Raji (cell line): ENCODE results near the gene MBNL2.

ENCODE experiments used
- POLR2A ChIP-seq: IDR thresholded peaks from 2 replicates; pipeline ENCODE4 v1.6.1; 2011; ENCODE audit warnings: low read depth, low read length, control low read depth; ENCODE audit not compliant: insufficient read depth

MBNL2 gene

GRCh38 chr13:97307118-97307881 lies 85.2 kb downstream of the MBNL2 start:
- TF ChIP-seq POLR2A, result no peak

- no peak for TF ChIP-seq POLR2A
These were observed 85.9 kb downstream of the MBNL2 start for GRCh38 chr13:97307882-97308624.

- no peak for TF ChIP-seq POLR2A
These were observed 86.7 kb downstream of the MBNL2 start for GRCh38 chr13:97308735-97309429.

- TF ChIP-seq POLR2A, result no peak
These were observed 88.8 kb downstream of the MBNL2 start for GRCh38 chr13:97310809-97311436.

GRCh38 chr13:97311956-97312355 lies 89.8 kb downstream of the MBNL2 start:
- no peak for TF ChIP-seq POLR2A

- no peak for TF ChIP-seq POLR2A
These were observed 91.6 kb downstream of the MBNL2 start for GRCh38 chr13:97313551-97314260.

- TF ChIP-seq POLR2A, result no peak
These were observed 94.3 kb downstream of the MBNL2 start for GRCh38 chr13:97316390-97316789.

- no peak for TF ChIP-seq POLR2A
These were observed 95.8 kb downstream of the MBNL2 start for GRCh38 chr13:97317933-97318332.

GRCh38 chr13:97318532-97318931 lies 96.4 kb downstream of the MBNL2 start:
- TF ChIP-seq POLR2A, result no peak

- no peak for TF ChIP-seq POLR2A
These were observed 97.1 kb downstream of the MBNL2 start for GRCh38 chr13:97319113-97319720.

GRCh38 chr13:97321101-97321500 lies 99.0 kb downstream of the MBNL2 start:
- TF ChIP-seq POLR2A, result no peak

GRCh38 chr13:97321616-97322321 lies 99.6 kb downstream of the MBNL2 start:
- no peak for TF ChIP-seq POLR2A

GRCh38 chr13:97322740-97323342 lies 100.7 kb downstream of the MBNL2 start:
- no peak for TF ChIP-seq POLR2A

- TF ChIP-seq POLR2A, result no peak
These were observed 102.0 kb downstream of the MBNL2 start for GRCh38 chr13:97324115-97324514.

- no peak for TF ChIP-seq POLR2A
These were observed 103.6 kb downstream of the MBNL2 start for GRCh38 chr13:97325738-97326137.
